ENCODE measurements around the gene BTN1A1.
"Not testable (repeated sequence)": the region's sequence is repeated elsewhere in the genome, so short reads cannot be mapped to it uniquely, and the experiment has no call there.

DNA sequence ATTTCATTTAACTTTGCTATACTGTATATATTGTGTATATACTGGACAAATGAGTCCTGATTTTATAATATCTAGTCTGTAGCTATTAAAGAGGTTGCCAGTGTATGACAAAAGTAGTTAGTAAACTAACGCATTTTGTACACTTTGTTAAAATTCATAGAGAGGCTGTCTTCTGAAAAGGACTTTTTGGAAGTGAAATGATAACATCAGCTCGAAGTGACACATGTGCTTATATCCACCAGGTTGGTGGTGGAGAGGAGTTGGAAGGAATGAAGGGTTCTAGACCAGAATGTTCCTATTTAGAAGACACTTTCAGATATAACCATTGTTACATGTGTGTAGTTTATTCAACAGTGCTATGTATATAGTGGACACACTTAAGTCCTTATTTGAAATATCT lies 24.2 kb downstream of the BTN1A1 start:
- TF ChIP-seq, protein P1, sequence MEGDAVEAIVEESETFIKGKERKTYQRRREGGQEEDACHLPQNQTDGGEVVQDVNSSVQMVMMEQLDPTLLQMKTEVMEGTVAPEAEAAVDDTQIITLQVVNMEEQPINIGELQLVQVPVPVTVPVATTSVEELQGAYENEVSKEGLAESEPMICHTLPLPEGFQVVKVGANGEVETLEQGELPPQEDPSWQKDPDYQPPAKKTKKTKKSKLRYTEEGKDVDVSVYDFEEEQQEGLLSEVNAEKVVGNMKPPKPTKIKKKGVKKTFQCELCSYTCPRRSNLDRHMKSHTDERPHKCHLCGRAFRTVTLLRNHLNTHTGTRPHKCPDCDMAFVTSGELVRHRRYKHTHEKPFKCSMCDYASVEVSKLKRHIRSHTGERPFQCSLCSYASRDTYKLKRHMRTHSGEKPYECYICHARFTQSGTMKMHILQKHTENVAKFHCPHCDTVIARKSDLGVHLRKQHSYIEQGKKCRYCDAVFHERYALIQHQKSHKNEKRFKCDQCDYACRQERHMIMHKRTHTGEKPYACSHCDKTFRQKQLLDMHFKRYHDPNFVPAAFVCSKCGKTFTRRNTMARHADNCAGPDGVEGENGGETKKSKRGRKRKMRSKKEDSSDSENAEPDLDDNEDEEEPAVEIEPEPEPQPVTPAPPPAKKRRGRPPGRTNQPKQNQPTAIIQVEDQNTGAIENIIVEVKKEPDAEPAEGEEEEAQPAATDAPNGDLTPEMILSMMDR (IDR thresholded peaks at IDR 0.05; ENCODE audit: insufficient read depth, low read length, poor library complexity, severe bottlenecking): not testable (repeated sequence)
- not testable (repeated sequence) for TF ChIP-seq EZH2phosphoT487 (conservative IDR thresholded peaks at IDR 0.05; ENCODE audit: low read length)
